HepG2 (cell line): ENCODE results near the gene PROCR. TPM values are rescaled to one million over a fixed set of nuclear protein-coding genes. Genes with fewer than 3 reads are reported as not detected.

Experiments used
- BRD4 ChIP-seq: sonication (generic); formaldehyde crosslinking; IDR thresholded peaks from 2 replicates; pipeline ENCODE4 v1.4.0; 2020; ENCODE audit warnings: missing genetic modification reagents
- FOXA1 ChIP-seq, 2 experiments: fragments of 450-650 bp in 1 of 2; sonication (generic) in 1 of 2; formaldehyde crosslinking in 1 of 2; IDR thresholded peaks; 2 replicates each; pipeline versions ENCODE4 v1.4.0 to v1.6.1; 2016 to 2020; ENCODE audit warnings: missing genetic modification reagents in 1 of 2
- MTA1 ChIP-seq: sonication (generic); formaldehyde crosslinking; IDR thresholded peaks from 2 replicates; pipeline ENCODE4 v1.4.0; 2020; ENCODE audit warnings: missing genetic modification reagents, mild to moderate bottlenecking, borderline replicate concordance
- STAG1 ChIP-seq: sonication (generic); formaldehyde crosslinking; IDR thresholded peaks from 2 replicates; pipeline ENCODE4 v1.4.0; 2020; ENCODE audit warnings: missing genetic modification reagents
- ZNF205 ChIP-seq: IDR thresholded peaks from 2 replicates; pipeline ENCODE4 v1.6.1; 2018; ENCODE audit warnings: missing biosample characterization, missing genetic modification reagents
- ZNF264 ChIP-seq: sonication (generic); formaldehyde crosslinking; IDR thresholded peaks from 2 replicates; pipeline ENCODE4 v1.4.0; 2020; ENCODE audit warnings: missing genetic modification reagents
- ZNF282 ChIP-seq: fragments of 450-650 bp; IDR thresholded peaks from 2 replicates; pipeline ENCODE4 v1.6.1; 2018; ENCODE audit not compliant: partially characterized antibody
- ZNF451 ChIP-seq: sonication (generic); formaldehyde crosslinking; IDR thresholded peaks from 2 replicates; pipeline ENCODE4 v1.5.0; 2020; ENCODE audit warnings: mild to moderate bottlenecking, missing genetic modification reagents
- ZNF83 ChIP-seq: sonication (generic); formaldehyde crosslinking; IDR thresholded peaks from 2 replicates; pipeline ENCODE4 v1.4.0; 2020; ENCODE audit warnings: missing genetic modification reagents, mild to moderate bottlenecking, borderline replicate concordance
- polyA plus RNA-seq, 8 experiments: library from polyadenylated mRNA; depleted of rRNA in 3 of 8; stranded (reverse) in 7 of 8; unstranded in 1 of 8; fragments of >200 nt; fragmentation: Illumina TruSeq in 4 of 8; extraction: Trizol in 4 of 8; gene quantifications; 2 replicates each; pipeline versions ENCODE4 v1.2.1 to v1.2.3, GENCODE V29; 2011 to 2016; ENCODE audit warnings: low read depth in 4 of 8, missing spikeins in 1 of 8, mixed read lengths in 1 of 8; ENCODE audit not compliant: insufficient read depth in 1 of 8
- total RNA-seq, 5 experiments: library from RNA; depleted of rRNA; stranded (reverse); fragments of >200 nt; fragmentation: Illumina TruSeq; extraction: Trizol; gene quantifications; 2 replicates each; pipeline ENCODE4 v1.2.3, GENCODE V29; 2016; ENCODE audit warnings: low read depth in 1 of 5
- TF ChIP-seq, protein P1 (sequence below), 2 experiments: fragments of 450-650 bp in 1 of 2; sonication (generic) in 1 of 2; formaldehyde crosslinking in 1 of 2; IDR thresholded peaks; 2 replicates each; pipeline versions ENCODE4 v1.6.1 to v1.8.0; 2016 to 2022; ENCODE audit warnings: antibody characterized with exemption in 1 of 2, mild to moderate bottlenecking in 1 of 2, missing genetic modification reagents in 1 of 2
- TF ChIP-seq, protein P2 (sequence below): conservative IDR thresholded peaks from 2 replicates; pipeline ENCODE4 v1.6.1; 2018; ENCODE audit warnings: missing genetic modification reagents
- TF ChIP-seq, protein P3 (sequence below): sonication (generic); formaldehyde crosslinking; IDR thresholded peaks from 2 replicates; pipeline ENCODE4 v1.5.0; 2020; ENCODE audit warnings: mild to moderate bottlenecking, missing genetic modification reagents
- TF ChIP-seq, protein P4 (sequence below): IDR thresholded peaks from 2 replicates; pipeline ENCODE4 v1.6.1; 2012; ENCODE audit warnings: low read depth, low read length, improper control_type of control experiment

PROCR gene
- total and polyA plus RNA-seq, 2 of the 13 experiments (the other 11 are each of a cell fraction or from before 2014, with no cell fraction given), result 1.4 to 1.7 TPM

DNA sequence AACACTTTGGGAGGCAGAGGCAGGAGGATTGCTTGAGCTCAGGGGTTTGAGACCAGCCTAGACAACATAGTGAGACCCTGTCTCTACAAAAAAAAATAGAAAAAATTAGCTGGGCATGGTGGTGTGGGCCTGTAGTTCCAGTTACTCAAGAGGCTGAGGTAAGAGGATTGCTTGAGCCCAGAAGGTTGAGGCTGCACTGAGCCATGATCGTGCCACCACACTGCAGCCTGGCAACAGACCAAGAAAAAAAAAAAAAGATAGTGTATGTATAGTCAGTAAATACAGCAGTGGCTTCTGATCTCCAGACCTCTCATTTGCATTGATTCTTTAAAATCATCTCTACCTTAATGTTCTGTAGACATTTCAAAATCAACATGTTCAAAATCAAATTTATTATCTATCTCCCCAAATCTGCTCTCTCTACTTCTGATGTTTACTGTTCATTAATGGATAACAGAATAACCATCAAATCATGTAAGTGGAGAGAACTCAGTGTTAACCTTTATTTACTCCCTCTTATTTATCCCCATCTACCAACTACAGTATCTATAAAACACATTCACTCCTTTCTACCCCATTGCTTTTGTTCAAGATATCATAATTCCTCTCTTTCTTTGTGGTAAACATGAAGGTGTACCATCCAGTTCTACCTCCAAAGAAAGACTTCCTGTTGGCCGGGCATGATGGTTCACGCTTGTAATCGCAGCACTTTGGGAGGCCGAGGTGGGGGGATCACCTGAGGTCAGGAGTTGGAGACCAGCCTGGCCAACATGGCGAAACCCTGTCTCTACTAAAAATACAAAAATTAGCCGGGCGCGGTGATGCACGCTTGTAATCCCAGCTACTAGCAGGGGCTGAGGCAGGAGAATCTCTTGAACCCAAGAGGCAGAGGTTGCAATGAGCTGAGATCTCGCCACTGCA is 7.7 kb downstream of the PROCR start (continued):
- TF ChIP-seq, protein P1, sequence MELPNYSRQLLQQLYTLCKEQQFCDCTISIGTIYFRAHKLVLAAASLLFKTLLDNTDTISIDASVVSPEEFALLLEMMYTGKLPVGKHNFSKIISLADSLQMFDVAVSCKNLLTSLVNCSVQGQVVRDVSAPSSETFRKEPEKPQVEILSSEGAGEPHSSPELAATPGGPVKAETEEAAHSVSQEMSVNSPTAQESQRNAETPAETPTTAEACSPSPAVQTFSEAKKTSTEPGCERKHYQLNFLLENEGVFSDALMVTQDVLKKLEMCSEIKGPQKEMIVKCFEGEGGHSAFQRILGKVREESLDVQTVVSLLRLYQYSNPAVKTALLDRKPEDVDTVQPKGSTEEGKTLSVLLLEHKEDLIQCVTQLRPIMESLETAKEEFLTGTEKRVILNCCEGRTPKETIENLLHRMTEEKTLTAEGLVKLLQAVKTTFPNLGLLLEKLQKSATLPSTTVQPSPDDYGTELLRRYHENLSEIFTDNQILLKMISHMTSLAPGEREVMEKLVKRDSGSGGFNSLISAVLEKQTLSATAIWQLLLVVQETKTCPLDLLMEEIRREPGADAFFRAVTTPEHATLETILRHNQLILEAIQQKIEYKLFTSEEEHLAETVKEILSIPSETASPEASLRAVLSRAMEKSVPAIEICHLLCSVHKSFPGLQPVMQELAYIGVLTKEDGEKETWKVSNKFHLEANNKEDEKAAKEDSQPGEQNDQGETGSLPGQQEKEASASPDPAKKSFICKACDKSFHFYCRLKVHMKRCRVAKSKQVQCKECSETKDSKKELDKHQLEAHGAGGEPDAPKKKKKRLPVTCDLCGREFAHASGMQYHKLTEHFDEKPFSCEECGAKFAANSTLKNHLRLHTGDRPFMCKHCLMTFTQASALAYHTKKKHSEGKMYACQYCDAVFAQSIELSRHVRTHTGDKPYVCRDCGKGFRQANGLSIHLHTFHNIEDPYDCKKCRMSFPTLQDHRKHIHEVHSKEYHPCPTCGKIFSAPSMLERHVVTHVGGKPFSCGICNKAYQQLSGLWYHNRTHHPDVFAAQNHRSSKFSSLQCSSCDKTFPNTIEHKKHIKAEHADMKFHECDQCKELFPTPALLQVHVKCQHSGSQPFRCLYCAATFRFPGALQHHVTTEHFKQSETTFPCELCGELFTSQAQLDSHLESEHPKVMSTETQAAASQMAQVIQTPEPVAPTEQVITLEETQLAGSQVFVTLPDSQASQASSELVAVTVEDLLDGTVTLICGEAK (IDR thresholded peaks at IDR 0.05), result no peak
- TF ChIP-seq, protein P1 (CRISPR knock-in tag; IDR thresholded peaks at IDR 0.05), result no peak
- TF ChIP-seq MTA1 (CRISPR knock-in tag) (no peak), ZNF264 (CRISPR knock-in tag) (no peak), STAG1 (no peak), FOXA1 (IDR thresholded peaks at IDR 0.05) (0 out of 2 replicates have a peak, but pooled peaks have one; percentile 8), FOXA1 (CRISPR knock-in tag; IDR thresholded peaks at IDR 0.05) (no peak), ZNF451 (CRISPR knock-in tag) (no peak), BRD4 (0 out of 2 replicates have a peak, but pooled peaks have one; percentile 1), ZNF83 (CRISPR knock-in tag) (no peak), ZNF282 (no peak), ZNF205 (no peak)
- TF ChIP-seq, protein P2, sequence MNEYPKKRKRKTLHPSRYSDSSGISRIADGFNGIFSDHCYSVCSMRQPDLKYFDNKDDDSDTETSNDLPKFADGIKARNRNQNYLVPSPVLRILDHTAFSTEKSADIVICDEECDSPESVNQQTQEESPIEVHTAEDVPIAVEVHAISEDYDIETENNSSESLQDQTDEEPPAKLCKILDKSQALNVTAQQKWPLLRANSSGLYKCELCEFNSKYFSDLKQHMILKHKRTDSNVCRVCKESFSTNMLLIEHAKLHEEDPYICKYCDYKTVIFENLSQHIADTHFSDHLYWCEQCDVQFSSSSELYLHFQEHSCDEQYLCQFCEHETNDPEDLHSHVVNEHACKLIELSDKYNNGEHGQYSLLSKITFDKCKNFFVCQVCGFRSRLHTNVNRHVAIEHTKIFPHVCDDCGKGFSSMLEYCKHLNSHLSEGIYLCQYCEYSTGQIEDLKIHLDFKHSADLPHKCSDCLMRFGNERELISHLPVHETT, result no peak
- TF ChIP-seq, protein P3, sequence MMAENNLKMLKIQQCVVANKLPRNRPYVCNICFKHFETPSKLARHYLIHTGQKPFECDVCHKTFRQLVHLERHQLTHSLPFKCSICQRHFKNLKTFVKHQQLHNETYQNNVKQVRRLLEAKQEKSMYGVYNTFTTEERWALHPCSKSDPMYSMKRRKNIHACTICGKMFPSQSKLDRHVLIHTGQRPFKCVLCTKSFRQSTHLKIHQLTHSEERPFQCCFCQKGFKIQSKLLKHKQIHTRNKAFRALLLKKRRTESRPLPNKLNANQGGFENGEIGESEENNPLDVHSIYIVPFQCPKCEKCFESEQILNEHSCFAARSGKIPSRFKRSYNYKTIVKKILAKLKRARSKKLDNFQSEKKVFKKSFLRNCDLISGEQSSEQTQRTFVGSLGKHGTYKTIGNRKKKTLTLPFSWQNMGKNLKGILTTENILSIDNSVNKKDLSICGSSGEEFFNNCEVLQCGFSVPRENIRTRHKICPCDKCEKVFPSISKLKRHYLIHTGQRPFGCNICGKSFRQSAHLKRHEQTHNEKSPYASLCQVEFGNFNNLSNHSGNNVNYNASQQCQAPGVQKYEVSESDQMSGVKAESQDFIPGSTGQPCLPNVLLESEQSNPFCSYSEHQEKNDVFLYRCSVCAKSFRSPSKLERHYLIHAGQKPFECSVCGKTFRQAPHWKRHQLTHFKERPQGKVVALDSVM (CRISPR knock-in tag), result peak; percentile 52; the same call in 1 of the 2 replicates
- TF ChIP-seq, protein P4, sequence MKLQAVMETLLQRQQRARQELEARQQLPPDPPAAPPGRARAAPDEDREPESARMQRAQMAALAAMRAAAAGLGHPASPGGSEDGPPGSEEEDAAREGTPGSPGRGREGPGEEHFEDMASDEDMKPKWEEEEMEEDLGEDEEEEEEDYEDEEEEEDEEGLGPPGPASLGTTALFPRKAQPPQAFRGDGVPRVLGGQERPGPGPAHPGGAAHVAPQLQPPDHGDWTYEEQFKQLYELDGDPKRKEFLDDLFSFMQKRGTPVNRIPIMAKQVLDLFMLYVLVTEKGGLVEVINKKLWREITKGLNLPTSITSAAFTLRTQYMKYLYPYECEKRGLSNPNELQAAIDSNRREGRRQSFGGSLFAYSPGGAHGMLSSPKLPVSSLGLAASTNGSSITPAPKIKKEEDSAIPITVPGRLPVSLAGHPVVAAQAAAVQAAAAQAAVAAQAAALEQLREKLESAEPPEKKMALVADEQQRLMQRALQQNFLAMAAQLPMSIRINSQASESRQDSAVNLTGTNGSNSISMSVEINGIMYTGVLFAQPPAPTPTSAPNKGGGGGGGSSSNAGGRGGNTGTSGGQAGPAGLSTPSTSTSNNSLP, result 0 out of 2 replicates have a peak, but pooled peaks have one; percentile 39
- TF ChIP-seq, all 625 proteins: peak for 8
